ENCODE measurements around the gene XCR1.

Gene XCR1

DNA sequence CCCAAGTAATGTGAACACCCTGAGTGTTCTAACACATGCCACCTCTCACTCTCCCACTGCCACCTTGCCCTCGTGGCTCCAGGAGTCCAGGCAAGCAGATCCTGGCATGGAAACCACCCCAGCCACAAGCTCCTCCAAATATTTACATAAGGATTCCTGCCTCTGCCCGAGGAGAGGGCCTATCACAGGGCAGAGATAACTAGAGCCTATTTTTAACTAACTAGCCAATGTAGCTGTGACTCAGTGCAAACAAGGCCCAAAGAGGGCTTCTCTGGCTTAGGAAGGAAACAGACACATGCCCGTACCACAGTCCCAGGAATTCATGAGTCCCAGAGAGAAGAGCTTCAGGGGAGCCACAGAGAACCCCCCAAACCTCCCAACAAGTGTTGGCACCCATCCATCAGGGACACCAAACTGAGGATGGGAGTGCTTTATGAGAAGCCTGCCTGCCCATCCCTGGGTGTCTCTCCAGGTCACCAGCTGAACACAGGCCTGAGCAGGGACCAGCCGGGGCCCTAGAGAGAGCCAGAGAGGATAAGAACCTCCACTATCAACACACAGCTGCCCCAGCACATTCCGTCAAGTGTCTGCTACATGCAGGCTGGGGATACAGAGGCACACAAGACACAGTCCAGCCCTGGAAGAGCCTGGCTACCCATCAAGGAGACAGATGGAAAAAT lies 40.8 kb downstream of the XCR1 start:
- Histone ChIP-seq H3K4me3 (no peak overlapping the region), H3K27ac (peak overlapping the region; percentile 99), H3K36me3 (peaks cover 19 to 34% (median 32%) of the 10 kb centered on the region in 3 donors), H3K9me3 (no peaks in the 10 kb centered on the region), H3K4me1 (peaks cover 0 to 91% (median 77%) of the 10 kb centered on the region in 4 donors), H3K27me3 (no peaks in the 10 kb centered on the region)
- TF ChIP-seq, protein P1, sequence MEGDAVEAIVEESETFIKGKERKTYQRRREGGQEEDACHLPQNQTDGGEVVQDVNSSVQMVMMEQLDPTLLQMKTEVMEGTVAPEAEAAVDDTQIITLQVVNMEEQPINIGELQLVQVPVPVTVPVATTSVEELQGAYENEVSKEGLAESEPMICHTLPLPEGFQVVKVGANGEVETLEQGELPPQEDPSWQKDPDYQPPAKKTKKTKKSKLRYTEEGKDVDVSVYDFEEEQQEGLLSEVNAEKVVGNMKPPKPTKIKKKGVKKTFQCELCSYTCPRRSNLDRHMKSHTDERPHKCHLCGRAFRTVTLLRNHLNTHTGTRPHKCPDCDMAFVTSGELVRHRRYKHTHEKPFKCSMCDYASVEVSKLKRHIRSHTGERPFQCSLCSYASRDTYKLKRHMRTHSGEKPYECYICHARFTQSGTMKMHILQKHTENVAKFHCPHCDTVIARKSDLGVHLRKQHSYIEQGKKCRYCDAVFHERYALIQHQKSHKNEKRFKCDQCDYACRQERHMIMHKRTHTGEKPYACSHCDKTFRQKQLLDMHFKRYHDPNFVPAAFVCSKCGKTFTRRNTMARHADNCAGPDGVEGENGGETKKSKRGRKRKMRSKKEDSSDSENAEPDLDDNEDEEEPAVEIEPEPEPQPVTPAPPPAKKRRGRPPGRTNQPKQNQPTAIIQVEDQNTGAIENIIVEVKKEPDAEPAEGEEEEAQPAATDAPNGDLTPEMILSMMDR (IDR thresholded peaks at IDR 0.05) = no peak
- intact Hi-C loops (cut with DNase I; ENCODE audit: low total_unique reads) = loop anchor here (10.0 kb wide), 2 partner anchors 392 to 708 kb away; partner anchors contain the start of genes ALS2CL and LIMD1
- peak; percentile 51 to 82 for DNase-seq

DNA sequence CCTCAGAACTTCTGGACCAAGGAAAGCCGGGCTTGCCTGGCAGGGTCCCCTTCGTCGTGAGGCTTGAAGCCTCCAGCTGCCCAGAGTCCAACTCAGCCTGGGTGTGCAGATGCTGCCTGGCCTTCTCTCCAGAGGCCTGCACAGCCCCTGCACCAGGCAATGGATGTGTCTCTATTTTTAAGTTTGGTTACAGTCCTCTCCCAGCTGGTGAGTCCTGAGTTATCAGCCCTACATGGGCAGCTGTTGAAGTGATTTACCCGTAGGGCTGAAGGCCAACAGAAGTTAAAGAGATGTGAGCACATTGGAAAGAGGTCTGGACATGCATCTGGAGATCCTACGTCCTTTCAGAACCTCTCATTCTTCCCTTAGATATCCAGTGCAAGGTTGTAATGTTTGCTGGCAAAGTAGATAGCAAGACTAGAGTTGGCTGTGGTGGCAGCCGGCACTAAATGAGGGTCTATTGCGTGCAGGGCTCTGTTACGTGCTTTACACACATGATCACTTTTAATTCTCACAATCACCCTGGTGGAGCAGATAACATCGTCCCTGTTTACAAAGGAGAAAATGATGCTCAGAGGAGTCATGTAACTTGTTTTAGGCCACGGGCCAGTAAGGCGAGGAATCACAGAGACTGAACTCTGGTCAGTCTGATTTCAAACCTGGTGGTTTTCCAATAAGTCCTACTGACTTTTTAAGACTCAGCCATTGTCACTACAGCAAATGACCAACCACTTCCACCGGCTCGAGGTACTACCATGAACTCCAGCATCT lies 41.6 kb downstream of the XCR1 start:
- Histone ChIP-seq H3K27me3 (no peaks in the 10 kb centered on the region), H3K27ac (peak overlapping the region; percentile 99), H3K36me3 (peaks cover 26 to 41% (median 39%) of the 10 kb centered on the region in 3 donors), H3K4me1 (peaks cover 0 to 91% (median 73%) of the 10 kb centered on the region in 4 donors), H3K9me3 (no peaks in the 10 kb centered on the region), H3K4me3 (no peak overlapping the region)
- no peak for DNase-seq
- TF ChIP-seq, protein P1 (IDR thresholded peaks at IDR 0.05) = no peak
- intact Hi-C loops (cut with DNase I; ENCODE audit: low total_unique reads) = loop anchor here (10.0 kb wide), 2 partner anchors 391 to 709 kb away; partner anchors contain the start of genes ALS2CL and LIMD1

DNA sequence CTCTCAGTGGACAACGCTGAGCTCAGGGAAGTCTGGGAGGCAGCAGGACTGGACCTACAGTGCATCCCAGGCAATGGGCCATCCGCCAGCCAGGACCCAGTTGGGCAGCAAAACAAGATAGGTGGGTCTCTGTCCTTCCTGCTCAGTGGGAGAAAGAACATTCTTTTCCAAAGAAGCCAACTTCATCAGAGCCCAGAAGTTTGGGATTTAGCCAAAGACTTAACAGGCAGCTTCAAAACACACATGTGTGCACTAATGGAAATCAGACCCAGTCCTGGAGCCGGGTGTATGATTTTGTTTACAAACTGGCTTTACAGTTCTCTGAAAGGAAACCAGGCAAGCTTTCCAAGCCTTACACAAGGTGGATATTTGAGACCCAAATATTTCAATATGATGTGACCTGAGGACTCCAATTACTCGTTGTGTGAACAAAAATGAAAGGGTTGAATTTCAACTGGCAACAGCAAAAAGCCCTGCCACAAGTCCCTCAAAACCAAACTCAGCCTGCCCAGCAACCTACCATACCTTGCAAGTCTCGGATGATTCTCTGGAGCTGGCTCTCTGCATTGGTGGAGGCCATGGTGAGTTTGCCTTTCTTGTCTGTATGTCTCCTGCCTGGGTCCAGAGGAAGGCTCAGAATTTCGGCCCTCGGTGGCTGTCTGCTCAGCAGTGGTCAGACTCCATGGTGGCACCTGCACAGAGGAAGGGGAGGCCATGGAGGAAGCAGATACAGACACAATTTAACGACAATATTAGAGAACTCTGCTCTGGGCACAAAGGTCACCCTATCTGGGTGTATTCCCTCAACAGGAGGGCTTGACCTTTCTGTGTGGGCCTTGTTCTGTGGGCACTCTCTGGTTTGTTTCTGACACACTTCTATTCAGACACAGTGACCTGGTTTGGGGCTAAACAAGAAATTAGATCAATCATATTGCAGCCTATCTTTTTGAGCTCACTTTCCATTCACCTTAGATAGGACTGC lies 42.7 kb downstream of the XCR1 start:
- no peak for DNase-seq
- Histone ChIP-seq H3K9me3 (no peaks in the 10 kb centered on the region), H3K27me3 (no peaks in the 10 kb centered on the region), H3K4me3 (no peak overlapping the region), H3K4me1 (peaks cover 0 to 81% (median 66%) of the 10 kb centered on the region in 4 donors), H3K36me3 (peaks cover 37 to 52% (median 50%) of the 10 kb centered on the region in 3 donors), H3K27ac (peak overlapping the region; percentile 99)
- intact Hi-C loops (cut with DNase I; ENCODE audit: low total_unique reads) = loop anchor here (10.0 kb wide), 2 partner anchors 390 to 710 kb away; partner anchors contain the start of genes ALS2CL and LIMD1
- TF ChIP-seq, protein P1 (IDR thresholded peaks at IDR 0.05) = no peak

DNA sequence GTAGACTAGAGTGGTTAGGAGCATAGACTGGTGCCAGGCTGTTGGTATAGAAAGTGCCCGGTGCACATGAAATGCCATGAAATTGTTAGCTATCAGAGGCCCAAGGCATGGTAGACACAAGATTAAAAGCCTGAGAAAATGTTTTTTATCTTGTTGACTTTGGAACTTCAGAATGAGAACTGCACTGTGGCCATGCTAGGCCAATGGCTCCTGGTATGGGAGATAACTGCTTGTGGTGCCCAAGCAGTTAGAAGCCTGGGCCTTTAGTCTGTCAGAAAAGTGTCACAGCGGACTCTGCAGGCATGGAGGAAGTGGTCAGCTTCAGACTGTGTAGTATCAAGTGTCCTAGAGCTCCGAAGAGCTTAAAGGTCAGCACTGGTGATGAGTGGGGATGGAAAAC lies 43.5 kb downstream of the XCR1 start:
- Histone ChIP-seq H3K9me3 (no peaks in the 10 kb centered on the region), H3K36me3 (peaks cover 44 to 59% (median 57%) of the 10 kb centered on the region in 3 donors), H3K27ac (peak overlapping the region; percentile 99), H3K27me3 (no peaks in the 10 kb centered on the region), H3K4me3 (no peak overlapping the region), H3K4me1 (peaks cover 0 to 73% (median 57%) of the 10 kb centered on the region in 4 donors)
- no peak for DNase-seq
- TF ChIP-seq, protein P1 (IDR thresholded peaks at IDR 0.05) = no peak
- intact Hi-C loops (cut with DNase I; ENCODE audit: low total_unique reads) = loop anchor here (10.0 kb wide), 2 partner anchors 389 to 711 kb away; partner anchors contain the start of genes ALS2CL and LIMD1
